ENCODE measurements around the gene MFAP4. TPM values are rescaled to one million over a fixed set of nuclear protein-coding genes. Genes with fewer than 3 reads are reported as not detected.

MFAP4 gene
- total and polyA plus RNA-seq, 3 donors from 2014 or later = 24.0 to 108 (median 55.7) TPM

GRCh38 chr17:19338031-19338990 lies 48.7 kb downstream of the MFAP4 start:
- no peaks in the 10 kb centered on the region for H3K4me1 ChIP-seq
- H3K27ac ChIP-seq = no peak overlapping the region
- H3K27me3 ChIP-seq = no peaks in the 10 kb centered on the region
- no peak for TF ChIP-seq POLR2A (IDR thresholded peaks at IDR 0.05)
- TF ChIP-seq CTCF (IDR thresholded peaks at IDR 0.05) = peak; percentile 33 to 54 (median 47)
- no peak overlapping the region for H3K4me3 ChIP-seq
- peak; percentile 50 for DNase-seq
- WGBS, 2 donors = 83 to 86% methylated on average over 4 to 7 of the region's 7 CpGs
- no peaks in the 10 kb centered on the region for H3K9me3 ChIP-seq
- H3K36me3 ChIP-seq (ENCODE audit: low read depth, missing control alignments) = no peaks in the 10 kb centered on the region
- intact Hi-C loops (cut with DNase I; ENCODE audit: low total_unique reads) = no loop called here

GRCh38 chr17:19337712-19338023 lies 49.3 kb downstream of the MFAP4 start:
- no peak for TF ChIP-seq CTCF (IDR thresholded peaks at IDR 0.05)
- no peak for TF ChIP-seq POLR2A (IDR thresholded peaks at IDR 0.05)
- H3K27me3 ChIP-seq = no peaks in the 10 kb centered on the region
- H3K4me3 ChIP-seq = no peak overlapping the region
- no peak overlapping the region for H3K27ac ChIP-seq
- WGBS, 2 donors = 86 to 88% methylated on average over 2 of the region's 2 CpGs
- no peaks in the 10 kb centered on the region for H3K9me3 ChIP-seq
- no peak for DNase-seq
- intact Hi-C loops (cut with DNase I; ENCODE audit: low total_unique reads) = no loop called here
- no peaks in the 10 kb centered on the region for H3K4me1 ChIP-seq
- no peaks in the 10 kb centered on the region for H3K36me3 ChIP-seq (ENCODE audit: low read depth, missing control alignments)

- H3K9me3 ChIP-seq = no peaks in the 10 kb centered on the region
- H3K36me3 ChIP-seq (ENCODE audit: low read depth, missing control alignments) = no peaks in the 10 kb centered on the region
- no peak overlapping the region for H3K4me3 ChIP-seq
- H3K4me1 ChIP-seq = no peaks in the 10 kb centered on the region
- no peaks in the 10 kb centered on the region for H3K27me3 ChIP-seq
- TF ChIP-seq CTCF (IDR thresholded peaks at IDR 0.05) (no peak), POLR2A (IDR thresholded peaks at IDR 0.05) (no peak)
- 71 to 77% methylated on average over 17 to 21 of the region's 21 CpGs for WGBS, 2 donors
- no peak for DNase-seq
- intact Hi-C loops (cut with DNase I; ENCODE audit: low total_unique reads) = no loop called here
- no peak overlapping the region for H3K27ac ChIP-seq
These were observed 49.9 kb downstream of the MFAP4 start for GRCh38 chr17:19336938-19337711.

GRCh38 chr17:19335951-19336631 lies 50.9 kb downstream of the MFAP4 start:
- H3K36me3 ChIP-seq (ENCODE audit: low read depth, missing control alignments) = no peaks in the 10 kb centered on the region
- no peak for DNase-seq
- no peaks in the 10 kb centered on the region for H3K4me1 ChIP-seq
- no peak overlapping the region for H3K4me3 ChIP-seq
- intact Hi-C loops (cut with DNase I; ENCODE audit: low total_unique reads) = no loop called here
- 85 to 88% methylated on average over 7 to 18 of the region's 18 CpGs for WGBS, 2 donors
- no peaks in the 10 kb centered on the region for H3K9me3 ChIP-seq
- no peaks in the 10 kb centered on the region for H3K27me3 ChIP-seq
- no peak overlapping the region for H3K27ac ChIP-seq
- TF ChIP-seq POLR2A (IDR thresholded peaks at IDR 0.05) = no peak
- no peak for TF ChIP-seq CTCF (IDR thresholded peaks at IDR 0.05)
